GM18505 (cell line): ENCODE results near the gene MPST.

Experiments used
- ATAC-seq: cut with Tn5 transposase; IDR thresholded peaks from one replicate; pipeline ENCODE4 v1.9.1; 2021; ENCODE audit not compliant: unreplicated experiment
- POLR2A ChIP-seq: IDR thresholded peaks from 4 replicates; pipeline ENCODE4 v1.6.1; 2011; ENCODE audit warnings: borderline replicate concordance; ENCODE audit not compliant: insufficient read depth, insufficient read length; ENCODE audit errors: extremely low read depth

The MPST gene

DNA sequence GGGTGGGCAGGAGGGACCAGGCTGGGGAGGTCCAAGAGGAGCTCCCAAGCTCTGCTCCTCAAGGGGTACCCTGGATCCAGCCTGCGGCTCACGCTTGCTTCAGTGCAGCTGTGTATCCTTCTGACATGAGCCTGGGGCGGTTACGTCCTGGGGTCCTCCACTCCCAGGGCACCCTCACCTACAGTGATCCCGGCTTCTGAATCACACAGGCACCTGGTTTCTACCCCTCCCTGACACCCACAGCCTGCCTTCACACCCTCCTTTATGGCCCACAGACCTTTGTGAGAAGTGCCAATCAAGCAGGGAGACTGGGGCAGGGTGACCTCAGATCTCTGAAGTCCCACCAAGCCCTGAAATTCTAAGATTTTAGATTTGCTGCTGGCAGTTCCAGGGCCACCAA lies 1.5 kb downstream of the MPST start:
- ATAC-seq, result no peak
- no peak for TF ChIP-seq POLR2A

DNA sequence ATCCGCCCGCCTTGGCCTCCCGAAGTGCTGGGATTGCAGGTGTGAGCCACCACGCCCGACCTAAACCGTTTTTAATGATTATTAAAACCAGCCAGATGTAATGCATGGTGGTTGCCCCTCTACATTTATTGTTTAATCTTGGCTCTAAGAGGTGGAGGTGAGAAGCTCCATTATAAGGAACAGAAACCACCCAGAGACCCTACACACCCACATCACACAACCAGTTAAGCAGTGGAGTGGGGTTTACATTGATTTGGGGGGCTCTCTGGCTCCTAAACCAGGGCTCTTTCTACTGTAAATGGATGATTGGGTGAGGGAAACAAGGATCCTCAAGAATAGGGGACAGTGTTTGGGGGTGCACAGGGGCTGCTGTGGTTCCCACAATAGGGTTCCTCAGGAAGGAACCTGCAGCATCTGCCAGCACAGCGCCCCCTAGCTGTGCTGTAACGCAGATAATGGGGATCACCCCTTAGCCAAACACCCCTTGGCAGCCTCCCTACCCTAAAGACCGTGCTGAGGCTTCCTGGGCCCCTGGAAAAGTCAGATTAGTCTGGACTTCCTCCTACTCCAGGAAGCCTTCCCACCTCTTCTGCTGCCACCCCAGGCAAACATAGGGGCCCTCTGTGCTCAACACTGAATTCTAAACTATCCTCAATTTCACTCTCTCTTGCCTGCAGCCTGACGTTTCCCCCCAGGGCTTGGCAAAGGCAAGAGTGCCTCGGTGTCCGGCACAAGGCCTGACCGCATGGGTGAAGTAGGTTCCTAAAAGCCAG lies 2.4 kb downstream of the MPST start:
- ATAC-seq, result no peak
- TF ChIP-seq POLR2A, result no peak

DNA sequence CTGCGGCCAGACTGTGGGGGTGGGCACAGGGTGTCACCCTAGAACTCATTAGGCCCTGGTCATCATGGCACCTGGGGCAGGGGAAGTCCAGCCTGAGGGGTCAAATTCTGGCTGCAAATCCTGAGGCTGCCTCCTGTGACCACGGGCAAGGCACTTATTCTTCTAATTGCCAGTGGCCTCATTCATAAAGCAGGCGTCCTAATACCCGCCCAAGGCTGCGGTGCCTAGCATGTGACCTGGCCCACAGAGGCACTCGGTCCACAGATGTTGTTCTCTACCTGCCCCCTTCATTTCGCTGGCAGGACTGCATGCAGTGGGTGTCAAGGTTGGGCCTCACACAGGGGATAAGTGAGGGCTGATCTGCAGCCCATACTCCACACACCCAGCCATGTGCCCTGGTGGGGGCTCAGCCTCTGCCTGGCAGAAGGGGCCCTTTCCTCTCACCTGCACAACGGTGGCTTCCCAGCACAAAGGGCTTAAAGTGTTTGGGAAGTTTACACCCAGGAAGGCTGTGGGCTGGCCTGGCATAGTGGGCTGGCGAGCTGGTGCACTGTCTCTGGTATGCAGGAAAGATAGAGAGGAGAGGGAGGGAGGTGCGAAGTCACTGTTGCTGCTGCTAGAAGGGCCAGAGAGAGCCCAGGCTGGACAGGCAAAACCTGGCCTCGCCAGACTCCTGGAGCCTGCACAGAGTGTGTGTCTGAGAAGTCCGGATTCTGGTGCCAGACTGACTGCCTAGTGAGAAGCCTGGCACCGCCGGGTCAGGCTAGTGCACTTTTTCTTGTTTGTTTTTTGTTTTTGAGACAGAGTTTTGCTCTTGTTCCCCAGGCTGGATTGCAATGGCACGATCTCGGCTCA lies 3.2 kb downstream of the MPST start:
- ATAC-seq, result no peak
- no peak for TF ChIP-seq POLR2A

DNA sequence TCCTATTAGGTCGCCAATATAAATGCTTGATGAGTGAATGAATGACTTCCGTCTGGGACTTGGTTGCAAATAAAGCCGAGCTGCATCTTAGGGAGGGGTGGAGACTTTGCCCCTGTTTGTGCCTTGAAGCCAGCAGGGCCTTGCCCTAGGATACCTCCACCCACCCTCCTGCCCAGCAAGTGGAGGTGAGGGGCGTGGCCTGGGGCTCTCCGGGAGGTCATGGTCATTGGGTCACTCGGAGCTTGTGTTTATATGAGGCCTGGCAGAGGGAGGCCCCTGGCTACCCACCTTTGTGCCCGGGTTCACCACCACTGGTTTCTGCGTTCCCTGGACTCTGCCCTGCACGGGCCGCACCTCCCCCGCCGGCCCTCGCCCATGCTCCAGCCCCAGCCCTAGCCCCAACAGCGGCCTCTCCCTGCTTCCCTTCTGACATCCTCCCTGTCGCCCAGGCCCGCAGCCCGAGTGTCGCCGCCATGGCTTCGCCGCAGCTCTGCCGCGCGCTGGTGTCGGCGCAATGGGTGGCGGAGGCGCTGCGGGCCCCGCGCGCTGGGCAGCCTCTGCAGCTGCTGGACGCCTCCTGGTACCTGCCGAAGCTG lies 4.3 kb downstream of the MPST start:
- no peak for ATAC-seq
- no peak for TF ChIP-seq POLR2A

DNA sequence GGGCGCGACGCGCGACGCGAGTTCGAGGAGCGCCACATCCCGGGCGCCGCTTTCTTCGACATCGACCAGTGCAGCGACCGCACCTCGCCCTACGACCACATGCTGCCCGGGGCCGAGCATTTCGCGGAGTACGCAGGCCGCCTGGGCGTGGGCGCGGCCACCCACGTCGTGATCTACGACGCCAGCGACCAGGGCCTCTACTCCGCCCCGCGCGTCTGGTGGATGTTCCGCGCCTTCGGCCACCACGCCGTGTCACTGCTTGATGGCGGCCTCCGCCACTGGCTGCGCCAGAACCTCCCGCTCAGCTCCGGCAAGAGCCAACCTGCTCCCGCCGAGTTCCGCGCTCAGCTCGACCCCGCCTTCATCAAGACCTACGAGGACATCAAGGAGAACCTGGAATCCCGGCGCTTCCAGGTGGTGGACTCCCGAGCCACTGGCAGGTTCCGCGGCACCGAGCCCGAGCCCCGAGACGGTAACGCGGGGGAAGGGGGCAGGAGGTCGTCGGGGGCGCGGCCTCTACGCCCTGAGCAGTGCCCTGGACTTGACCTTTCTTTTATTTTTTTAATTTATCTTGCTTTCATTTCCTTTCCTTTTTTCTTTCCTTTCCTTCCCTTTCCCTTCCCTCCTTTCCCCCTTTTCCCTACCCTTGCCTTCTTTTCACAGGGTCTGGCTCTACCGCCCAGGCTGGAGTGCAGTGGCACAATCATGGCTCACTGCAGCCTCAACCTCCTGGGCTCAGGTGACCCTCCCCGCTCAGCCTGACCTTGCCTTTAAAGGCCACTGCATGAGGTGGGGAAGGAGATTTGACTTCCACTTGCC lies 5.0 kb downstream of the MPST start:
- no peak for TF ChIP-seq POLR2A
- ATAC-seq, result no peak

DNA sequence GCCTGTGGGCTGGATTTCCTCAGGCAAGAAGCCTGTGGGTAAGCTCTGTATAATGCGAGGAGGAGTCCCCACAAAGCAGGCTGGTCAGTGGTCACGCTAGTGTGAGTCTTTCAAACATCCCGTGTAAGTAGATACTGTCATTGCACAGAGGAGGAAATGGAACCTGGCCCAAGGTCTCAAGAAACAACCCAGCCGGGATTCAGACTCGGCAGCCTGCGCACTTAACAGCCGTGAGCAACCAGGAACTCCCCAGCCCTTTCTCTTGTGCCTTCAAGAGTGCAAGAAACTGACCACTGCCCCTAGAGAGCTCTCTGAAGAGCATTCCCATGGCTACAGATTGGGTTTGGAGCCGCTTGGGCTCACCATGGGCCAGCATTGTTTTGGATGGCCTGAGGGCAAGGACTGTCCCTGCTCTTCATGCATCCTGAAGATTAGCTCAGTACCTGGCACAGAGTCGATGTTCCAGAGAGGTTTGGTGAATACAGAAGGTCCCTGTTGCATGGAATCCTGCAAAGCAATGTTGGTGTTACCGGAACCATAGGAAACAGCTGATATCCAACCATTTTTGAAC lies 6.0 kb downstream of the MPST start:
- no peak for TF ChIP-seq POLR2A
- no peak for ATAC-seq

DNA sequence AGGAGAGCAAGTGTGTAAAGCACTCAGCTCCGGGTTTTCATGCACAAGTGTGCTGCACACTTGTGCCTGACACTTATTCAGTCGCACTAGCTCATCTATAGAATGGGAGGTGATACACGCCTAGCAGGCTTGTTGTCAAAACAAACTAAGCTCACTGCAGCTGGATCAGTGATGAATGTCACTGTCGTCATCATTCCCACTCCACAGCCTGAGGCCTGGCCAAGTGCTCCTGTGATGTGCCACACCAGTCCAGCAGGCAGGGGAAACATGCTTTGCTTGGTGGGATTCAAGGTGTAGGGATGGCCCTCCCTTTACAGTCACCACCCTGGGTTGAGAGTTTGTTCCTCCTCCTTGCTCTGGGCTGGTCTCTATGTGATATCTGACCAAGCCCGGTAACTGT lies 6.8 kb downstream of the MPST start:
- TF ChIP-seq POLR2A, result no peak
- no peak for ATAC-seq

DNA sequence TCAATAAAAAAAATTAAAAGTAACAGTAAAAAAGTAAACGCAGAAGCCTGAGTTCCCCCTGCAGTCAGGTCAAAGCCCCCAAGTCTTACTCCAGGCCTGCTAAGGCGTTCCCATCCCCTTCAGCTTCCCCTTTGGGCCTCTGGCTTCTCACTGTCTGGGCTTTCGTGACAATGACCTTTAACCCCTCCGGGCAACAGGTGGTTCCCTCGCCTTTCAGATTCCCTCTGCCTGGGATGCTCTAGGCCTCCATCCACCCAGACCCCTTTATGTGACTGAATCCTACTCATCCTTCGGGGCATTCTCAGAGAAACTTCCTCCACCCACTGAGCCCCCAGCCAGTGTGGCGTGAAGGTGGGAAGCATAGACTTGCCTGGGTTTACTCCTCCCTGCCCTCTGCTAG lies 8.0 kb downstream of the MPST start:
- ATAC-seq, result no peak
- no peak for TF ChIP-seq POLR2A

DNA sequence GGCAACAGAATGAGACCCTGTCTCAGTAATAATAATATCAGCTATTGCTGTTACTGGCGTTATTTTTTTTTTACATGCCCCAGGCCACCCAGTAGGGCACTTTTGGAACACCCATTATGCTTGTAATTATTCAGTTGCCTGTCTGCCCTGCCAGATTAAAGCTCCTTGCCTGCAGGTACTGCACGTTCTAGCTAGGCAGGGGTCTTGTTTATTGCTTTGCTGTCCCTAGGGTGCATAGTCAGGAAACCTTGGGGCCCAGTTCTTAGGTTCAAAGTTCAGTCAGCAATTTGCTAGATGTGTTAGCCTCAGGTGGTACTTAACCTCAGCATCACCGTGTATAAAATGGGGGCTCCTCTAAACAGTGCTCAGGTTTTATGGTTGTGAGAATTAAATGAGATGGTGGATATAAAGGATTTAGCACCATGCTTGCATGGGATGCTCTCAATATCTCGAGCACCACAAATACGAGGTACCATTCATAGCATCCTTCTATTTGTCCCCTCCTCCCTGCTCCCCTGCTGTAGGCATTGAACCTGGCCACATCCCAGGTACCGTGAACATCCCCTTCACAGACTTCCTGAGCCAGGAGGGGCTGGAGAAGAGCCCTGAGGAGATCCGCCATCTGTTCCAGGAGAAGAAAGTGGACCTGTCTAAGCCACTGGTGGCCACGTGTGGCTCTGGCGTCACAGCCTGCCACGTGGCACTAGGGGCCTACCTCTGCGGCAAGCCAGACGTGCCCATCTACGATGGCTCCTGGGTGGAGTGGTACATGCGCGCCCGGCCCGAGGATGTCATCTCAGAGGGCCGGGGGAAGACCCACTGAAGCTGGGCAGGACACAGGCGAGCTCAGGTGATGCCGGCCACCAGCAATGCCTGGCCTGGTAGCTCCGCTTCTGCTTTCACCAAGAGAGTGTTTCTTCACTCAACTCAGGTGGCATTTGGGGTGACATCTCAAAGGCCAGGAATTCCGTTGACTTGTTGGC lies 9.4 kb downstream of the MPST start:
- ATAC-seq, result no peak
- no peak for TF ChIP-seq POLR2A

DNA sequence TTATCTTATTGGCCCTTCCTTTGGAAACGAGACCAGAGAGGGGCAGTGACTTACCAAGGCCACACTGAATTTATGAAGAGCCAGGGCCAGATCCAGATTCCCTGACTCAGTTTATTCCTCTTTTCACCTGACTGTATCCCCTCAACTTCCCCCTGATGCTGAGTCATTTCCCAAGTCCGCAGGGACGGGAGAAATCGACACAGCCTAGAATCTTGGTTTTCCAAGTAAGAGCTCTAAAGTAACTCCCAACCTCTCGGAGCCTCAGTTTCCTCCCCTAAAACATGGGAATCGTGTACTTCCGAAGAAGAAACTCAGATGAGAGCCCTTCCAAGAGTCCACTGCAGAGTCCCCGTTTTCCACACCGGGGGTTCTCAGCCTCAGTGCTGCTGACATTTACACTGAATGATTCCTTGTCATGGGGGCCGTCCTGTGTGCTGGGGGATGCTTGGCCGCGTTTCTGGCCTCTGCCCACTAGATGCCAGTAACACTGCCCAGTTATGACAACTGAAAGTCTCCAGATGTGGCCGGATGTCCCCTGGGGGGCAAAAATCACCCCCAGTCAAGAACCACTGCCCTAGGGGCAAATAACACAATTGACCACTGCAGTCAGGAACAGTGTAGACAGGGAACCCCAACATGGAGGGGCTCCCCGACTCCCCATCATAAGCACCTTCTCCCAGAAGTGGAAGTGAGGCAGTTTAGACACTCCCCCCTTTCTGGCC lies 11.2 kb downstream of the MPST start:
- no peak for TF ChIP-seq POLR2A
- no peak for ATAC-seq

DNA sequence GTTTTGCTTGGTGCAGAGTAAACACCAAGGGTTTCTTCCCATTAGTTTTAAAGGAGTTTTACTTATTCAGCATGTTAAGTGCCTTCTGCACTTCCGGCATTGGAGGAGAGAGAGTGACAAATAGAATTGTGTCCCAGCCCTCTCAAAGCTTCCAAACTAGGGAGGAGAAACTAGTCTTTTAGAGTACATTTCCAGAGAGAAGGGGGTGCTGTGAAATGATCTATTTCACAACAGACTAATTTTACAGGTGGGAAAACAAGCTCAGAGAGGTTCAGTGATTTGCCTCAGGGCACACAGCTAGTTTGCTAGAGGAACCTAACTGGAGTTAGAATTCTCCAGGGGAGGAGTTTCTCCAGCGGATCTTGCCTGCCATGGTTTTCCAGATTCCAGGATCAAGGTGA lies 12.6 kb downstream of the MPST start:
- ATAC-seq, result no peak
- no peak for TF ChIP-seq POLR2A

DNA sequence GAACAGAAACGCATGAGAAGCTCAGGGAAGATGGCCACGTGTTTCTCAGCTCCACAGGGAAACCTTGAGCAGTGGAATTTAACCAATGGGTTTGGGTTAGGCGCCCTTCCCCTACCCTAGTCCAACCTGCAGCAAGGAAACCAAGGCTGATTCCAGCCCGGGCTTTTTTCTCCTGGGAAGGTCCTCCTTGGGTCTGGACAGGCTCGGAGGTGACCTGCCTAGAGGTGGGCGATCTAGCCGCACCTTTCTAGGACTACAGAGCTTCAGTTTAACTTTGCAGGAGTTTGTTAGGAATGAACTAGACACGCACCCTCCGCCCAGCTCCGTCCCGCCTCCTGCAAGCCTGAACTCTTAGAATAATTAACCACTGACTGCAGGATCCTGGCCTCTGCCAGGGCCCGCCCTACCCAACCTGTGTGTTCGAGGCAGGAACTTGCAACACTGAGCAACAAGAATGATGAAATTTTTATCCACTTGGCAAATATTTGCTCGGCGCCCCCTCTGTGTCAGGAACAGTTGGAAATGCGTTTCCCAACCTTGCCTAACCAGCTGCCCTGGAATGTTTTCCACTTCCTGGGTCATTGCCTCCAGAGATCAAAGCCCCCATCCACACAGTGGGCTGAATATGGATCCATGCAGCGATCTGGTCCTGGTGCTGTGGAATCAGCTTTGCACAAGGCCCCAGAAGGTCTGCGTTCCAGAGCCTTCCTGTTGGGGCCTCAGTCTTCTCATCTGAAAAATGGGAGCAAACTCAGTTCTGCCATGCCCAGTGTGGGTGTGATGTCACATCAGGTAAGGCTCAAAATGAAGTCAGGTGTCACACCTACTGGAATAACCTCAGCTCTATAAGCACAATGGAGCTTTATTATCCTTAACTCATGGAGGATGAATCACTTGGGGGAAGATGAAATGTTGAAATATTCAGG lies 13.3 kb downstream of the MPST start:
- no peak for ATAC-seq
- no peak for TF ChIP-seq POLR2A
